ENCODE results near the gene PC.

The PC gene

DNA sequence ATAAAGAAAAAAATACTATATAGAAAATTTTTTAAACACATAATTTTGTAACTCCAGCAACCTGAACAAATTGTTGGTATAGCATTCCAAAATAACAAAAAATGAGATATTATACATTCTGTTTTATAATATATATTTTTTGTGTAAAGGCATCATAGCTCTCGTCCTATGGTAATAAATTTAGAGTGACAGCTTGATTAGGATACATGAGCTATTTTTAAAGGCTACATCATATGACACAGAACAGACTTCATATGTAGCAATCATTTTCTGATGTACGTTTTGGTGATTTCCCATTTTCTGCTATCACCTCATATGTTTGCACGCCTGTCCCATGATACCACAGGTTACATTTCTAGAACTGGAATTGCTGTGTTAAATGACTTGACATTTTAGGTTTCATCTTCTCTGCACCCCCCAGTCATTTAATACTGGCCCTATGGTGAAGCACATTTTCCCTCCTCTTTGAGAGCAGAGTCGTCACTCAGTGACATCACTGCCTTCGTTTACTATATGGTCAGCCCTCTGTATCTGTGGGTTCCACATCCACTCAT lies 19.5 kb downstream of the PC start:
- no peaks in the 10 kb centered on the region for H3K9me3 ChIP-seq
- H3K4me3 ChIP-seq, result no peak overlapping the region
- no peak overlapping the region for H3K27ac ChIP-seq
- H3K4me1 ChIP-seq, result no peaks in the 10 kb centered on the region
- DNase-seq, result no peak
- TF ChIP-seq, protein P1, sequence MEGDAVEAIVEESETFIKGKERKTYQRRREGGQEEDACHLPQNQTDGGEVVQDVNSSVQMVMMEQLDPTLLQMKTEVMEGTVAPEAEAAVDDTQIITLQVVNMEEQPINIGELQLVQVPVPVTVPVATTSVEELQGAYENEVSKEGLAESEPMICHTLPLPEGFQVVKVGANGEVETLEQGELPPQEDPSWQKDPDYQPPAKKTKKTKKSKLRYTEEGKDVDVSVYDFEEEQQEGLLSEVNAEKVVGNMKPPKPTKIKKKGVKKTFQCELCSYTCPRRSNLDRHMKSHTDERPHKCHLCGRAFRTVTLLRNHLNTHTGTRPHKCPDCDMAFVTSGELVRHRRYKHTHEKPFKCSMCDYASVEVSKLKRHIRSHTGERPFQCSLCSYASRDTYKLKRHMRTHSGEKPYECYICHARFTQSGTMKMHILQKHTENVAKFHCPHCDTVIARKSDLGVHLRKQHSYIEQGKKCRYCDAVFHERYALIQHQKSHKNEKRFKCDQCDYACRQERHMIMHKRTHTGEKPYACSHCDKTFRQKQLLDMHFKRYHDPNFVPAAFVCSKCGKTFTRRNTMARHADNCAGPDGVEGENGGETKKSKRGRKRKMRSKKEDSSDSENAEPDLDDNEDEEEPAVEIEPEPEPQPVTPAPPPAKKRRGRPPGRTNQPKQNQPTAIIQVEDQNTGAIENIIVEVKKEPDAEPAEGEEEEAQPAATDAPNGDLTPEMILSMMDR (IDR thresholded peaks at IDR 0.05), result no peak
- no peaks in the 10 kb centered on the region for H3K27me3 ChIP-seq
- peaks cover 0 to 14% (median 0%) of the 10 kb centered on the region in 3 donors for H3K36me3 ChIP-seq
- intact Hi-C loops (cut with DNase I; ENCODE audit: low total_unique reads), result no loop called here

DNA sequence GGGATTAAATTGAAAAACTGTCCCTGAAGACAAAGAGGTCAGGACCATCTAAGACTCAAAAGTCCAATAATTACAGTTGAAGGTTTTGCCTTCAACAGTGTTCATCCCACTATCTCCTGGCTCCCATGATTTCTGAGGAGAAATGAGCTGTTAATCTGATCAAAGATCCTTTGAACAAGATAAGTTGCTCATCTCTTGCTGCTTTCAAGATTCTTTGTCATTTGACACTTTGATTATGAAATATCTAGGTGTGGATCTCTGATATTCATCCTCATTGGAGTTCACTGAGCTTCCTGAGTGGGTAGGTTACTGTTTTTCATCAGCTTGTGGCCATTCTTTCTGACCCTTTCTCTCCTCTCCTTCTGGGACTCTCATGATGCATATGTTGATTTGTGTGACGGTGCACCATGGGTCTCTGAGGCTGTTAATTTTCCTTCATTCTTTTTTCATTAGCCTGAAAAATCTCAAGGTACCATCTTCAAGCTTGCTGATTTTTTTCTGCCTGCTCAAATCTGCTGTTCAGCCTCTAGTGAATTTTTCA lies 20.9 kb downstream of the PC start:
- TF ChIP-seq, protein P1 (IDR thresholded peaks at IDR 0.05), result no peak
- Histone ChIP-seq H3K4me1 (no peaks in the 10 kb centered on the region), H3K27ac (no peak overlapping the region), H3K4me3 (no peak overlapping the region), H3K27me3 (no peaks in the 10 kb centered on the region), H3K36me3 (peaks cover 0 to 5% (median 0%) of the 10 kb centered on the region in 3 donors), H3K9me3 (no peaks in the 10 kb centered on the region)
- DNase-seq, result no peak
- intact Hi-C loops (cut with DNase I; ENCODE audit: low total_unique reads), result no loop called here

DNA sequence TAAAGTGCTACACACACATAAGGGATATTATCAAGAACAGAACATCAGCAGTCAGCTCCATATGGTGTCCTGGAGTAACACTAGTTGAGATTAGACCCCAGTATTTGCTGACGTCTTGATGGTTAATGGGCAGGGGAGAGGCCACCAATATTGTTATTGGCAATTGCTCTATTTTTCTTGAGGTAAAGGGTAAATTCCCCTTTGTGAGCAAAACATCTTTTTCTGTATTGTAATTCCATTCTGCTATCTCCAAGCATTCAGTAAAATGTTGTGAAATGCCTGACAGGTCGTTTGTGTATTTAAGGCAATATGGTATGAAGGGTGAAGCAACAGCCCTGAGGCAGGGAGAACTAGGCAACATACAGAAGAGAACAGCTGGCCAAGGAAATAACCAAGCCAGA lies 21.9 kb downstream of the PC start:
- TF ChIP-seq, protein P1 (IDR thresholded peaks at IDR 0.05), result no peak
- intact Hi-C loops (cut with DNase I; ENCODE audit: low total_unique reads), result no loop called here
- H3K27ac ChIP-seq, result no peak overlapping the region
- H3K27me3 ChIP-seq, result no peaks in the 10 kb centered on the region
- no peaks in the 10 kb centered on the region for H3K36me3 ChIP-seq
- no peaks in the 10 kb centered on the region for H3K9me3 ChIP-seq
- no peaks in the 10 kb centered on the region for H3K4me1 ChIP-seq
- H3K4me3 ChIP-seq, result no peak overlapping the region
- DNase-seq, result no peak

DNA sequence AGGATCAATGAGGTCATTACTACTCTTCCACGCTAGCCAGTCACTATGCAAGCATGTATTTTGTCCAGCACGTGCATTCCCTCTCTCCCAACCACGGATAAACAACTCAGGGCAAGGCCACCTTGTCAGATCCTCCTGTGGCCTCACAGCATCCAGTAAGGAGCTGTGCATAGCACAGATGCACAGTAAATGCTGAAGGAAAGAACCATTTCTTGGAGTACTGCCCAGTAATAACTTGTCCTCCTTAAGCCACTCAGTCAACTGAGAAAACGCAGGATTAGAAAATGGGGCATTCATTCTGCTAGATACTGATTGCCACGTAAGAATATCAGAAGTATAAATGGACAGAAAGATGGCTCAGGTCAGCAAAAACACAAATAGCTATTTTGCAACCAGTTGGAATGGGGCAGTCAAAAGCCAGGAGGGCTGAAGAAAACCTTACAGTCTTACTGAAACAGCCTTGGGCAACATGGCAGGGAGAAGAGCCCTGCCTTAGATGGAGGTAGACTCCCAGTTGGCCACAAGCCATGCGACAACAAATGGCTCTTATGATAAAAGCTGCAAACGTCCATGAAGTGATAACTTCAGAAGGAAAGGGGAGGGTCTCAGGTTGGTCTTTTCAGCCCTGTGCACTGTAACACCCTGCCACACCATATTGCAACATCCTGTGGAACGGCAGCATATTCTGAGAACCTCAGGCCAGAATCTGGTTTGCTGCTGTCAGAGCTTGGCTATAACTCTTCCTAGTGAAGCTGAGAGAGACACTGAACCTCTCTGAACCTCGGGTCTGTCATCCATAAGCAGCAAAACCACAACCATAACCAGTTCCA lies 23.0 kb downstream of the PC start:
- Histone ChIP-seq H3K4me1 (no peaks in the 10 kb centered on the region), H3K4me3 (no peak overlapping the region), H3K27ac (no peak overlapping the region), H3K36me3 (no peaks in the 10 kb centered on the region), H3K27me3 (no peaks in the 10 kb centered on the region), H3K9me3 (no peaks in the 10 kb centered on the region)
- intact Hi-C loops (cut with DNase I; ENCODE audit: low total_unique reads), result no loop called here
- TF ChIP-seq, protein P1 (IDR thresholded peaks at IDR 0.05), result no peak
- no peak for DNase-seq

DNA sequence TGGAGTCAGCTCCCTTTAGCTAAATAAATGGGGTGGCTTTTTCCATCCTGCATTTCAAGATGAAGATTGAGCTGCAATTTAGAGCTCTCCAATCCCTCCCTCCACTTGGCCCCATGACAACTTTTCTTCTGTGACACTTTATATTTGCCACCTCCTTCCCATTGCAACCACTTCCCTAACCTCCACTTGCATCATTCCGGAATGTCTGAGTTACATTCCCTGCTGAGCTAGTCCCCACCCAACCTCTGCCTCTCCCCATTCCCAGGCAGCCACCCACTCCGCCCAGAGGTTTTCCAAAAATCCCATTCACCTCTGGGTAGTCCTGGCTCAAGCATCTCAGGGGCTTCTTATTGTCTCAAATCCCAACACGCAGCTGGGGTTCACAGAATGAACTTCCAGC lies 24.7 kb downstream of the PC start:
- no peaks in the 10 kb centered on the region for H3K9me3 ChIP-seq
- DNase-seq, result no peak
- no peak overlapping the region for H3K27ac ChIP-seq
- no peaks in the 10 kb centered on the region for H3K4me1 ChIP-seq
- no peaks in the 10 kb centered on the region for H3K36me3 ChIP-seq
- TF ChIP-seq, protein P1 (IDR thresholded peaks at IDR 0.05), result no peak
- no peak overlapping the region for H3K4me3 ChIP-seq
- H3K27me3 ChIP-seq, result no peaks in the 10 kb centered on the region
- intact Hi-C loops (cut with DNase I; ENCODE audit: low total_unique reads), result no loop called here

All from tibial artery (tissue), 4 donors.